ENCODE results near the gene C16orf54. TPM values are rescaled to one million over a fixed set of nuclear protein-coding genes. Genes with fewer than 3 reads are reported as not detected.

C16orf54 gene
- total RNA-seq, 1 experiment from 2014 or later = not detected

DNA sequence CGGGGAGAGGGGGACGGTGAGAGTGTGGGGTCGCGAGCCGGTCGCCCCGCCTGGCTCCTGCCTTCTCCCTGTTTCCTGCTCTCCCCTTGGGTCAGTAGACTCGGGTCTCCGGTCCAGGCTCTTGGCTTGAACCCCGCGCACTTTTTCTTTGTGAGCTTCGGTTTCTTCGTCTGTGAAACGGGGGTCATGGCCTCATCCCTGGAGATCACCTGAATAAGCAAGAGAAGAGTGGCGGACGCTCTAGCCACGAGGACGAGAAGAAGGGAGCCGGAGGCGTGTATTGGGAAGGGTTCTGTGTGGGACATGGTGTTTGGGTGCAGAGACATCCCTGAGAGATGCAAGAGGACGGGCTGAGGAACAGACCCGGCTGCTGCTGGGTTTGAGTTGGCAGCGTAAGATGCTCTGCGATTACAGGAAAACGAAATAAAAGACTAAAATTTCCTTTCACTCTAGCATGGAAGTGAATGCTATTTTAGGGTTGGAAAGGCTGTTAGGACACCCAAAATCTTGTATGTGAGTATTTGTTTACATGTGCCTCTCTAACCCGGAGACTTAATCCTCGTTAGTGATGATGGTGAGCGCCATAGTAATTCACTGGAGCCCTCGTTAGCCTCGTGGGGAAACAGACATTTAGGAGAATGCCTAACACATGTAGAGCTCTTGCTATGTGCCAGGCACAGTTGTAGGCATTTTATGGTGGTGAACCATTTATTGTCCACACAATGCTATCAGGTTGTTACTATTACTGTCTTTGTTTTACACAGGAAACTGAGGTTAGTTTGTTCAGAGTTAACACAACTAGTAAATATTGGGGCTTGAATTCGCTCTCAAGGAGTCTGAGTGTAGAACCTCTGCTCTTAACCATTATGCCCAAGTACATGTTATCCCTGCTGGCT, 45.4 kb upstream of the C16orf54 start:
- peaks cover 5% of the 10 kb centered on the region for H3K27me3 Mint-ChIP-seq (ENCODE audit: low read depth)
- TF ChIP-seq, protein P1, sequence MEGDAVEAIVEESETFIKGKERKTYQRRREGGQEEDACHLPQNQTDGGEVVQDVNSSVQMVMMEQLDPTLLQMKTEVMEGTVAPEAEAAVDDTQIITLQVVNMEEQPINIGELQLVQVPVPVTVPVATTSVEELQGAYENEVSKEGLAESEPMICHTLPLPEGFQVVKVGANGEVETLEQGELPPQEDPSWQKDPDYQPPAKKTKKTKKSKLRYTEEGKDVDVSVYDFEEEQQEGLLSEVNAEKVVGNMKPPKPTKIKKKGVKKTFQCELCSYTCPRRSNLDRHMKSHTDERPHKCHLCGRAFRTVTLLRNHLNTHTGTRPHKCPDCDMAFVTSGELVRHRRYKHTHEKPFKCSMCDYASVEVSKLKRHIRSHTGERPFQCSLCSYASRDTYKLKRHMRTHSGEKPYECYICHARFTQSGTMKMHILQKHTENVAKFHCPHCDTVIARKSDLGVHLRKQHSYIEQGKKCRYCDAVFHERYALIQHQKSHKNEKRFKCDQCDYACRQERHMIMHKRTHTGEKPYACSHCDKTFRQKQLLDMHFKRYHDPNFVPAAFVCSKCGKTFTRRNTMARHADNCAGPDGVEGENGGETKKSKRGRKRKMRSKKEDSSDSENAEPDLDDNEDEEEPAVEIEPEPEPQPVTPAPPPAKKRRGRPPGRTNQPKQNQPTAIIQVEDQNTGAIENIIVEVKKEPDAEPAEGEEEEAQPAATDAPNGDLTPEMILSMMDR (conservative IDR thresholded peaks at IDR 0.05) = no peak
- H2AK5ac ChIP-seq (ENCODE audit: insufficient read length, low read length) = no peak overlapping the region
- no peaks in the 10 kb centered on the region for H3K9me3 ChIP-seq (ENCODE audit: control insufficient read depth, low read depth, low read length)
- peaks cover 20 to 25% of the 10 kb centered on the region in 2 experiments for H3K4me1 Mint-ChIP-seq
- peaks cover 36% of the 10 kb centered on the region for H3K79me2 ChIP-seq (ENCODE audit: insufficient read depth, low read length)
- no peak overlapping the region for H3K14ac ChIP-seq (ENCODE audit: insufficient read depth, low read length)
- no peak overlapping the region for H3K56ac ChIP-seq (ENCODE audit: insufficient read length, low read depth, low read length)
- H3K27ac Mint-ChIP-seq = peak overlapping the region; percentile 39 to 100 (median 96)
- H4K20me1 ChIP-seq (ENCODE audit: control insufficient read depth, insufficient read depth, insufficient read length) = no peaks in the 10 kb centered on the region
- peak overlapping the region; percentile 64 for H3K4me2 ChIP-seq (ENCODE audit: insufficient read depth, insufficient read length, low read length)
- H3K9me3 Mint-ChIP-seq = no peaks in the 10 kb centered on the region
- H2BK120ac ChIP-seq (ENCODE audit: low read depth, low read length, poor library complexity, severe bottlenecking) = no peak overlapping the region
- no peak overlapping the region for H4K91ac ChIP-seq (ENCODE audit: insufficient read length, low read depth, low read length)
- no peak overlapping the region for H3T11ph ChIP-seq (ENCODE audit: low read length)
- H3K23ac ChIP-seq (ENCODE audit: insufficient read length, low read depth, low read length) = no peak overlapping the region
- H2BK20ac ChIP-seq (ENCODE audit: low read depth, low read length, poor library complexity, severe bottlenecking) = no peak overlapping the region
- H2BK12ac ChIP-seq (ENCODE audit: insufficient read length, low read depth, low read length) = no peak overlapping the region
- H2AFZ ChIP-seq (ENCODE audit: low read length) = no peak overlapping the region
- peaks cover 7% of the 10 kb centered on the region for H3K79me1 ChIP-seq (ENCODE audit: insufficient read depth, low read depth, low read length, poor library complexity, severe bottlenecking)
- H4K8ac ChIP-seq (replicated peaks; ENCODE audit: insufficient read length, low read depth, low read length) = no peak overlapping the region
- no peak for DNase-seq
- H3K36me3 Mint-ChIP-seq (ENCODE audit: insufficient read depth in 1 of 3, low read depth in 3 of 3) = peaks cover 13 to 38% (median 22%) of the 10 kb centered on the region in 3 experiments; a peak in 6 of 7 replicates
- H3K27me3 ChIP-seq (ENCODE audit: insufficient read depth, low read length) = no peaks in the 10 kb centered on the region
- H3K23me2 ChIP-seq (ENCODE audit: insufficient read length, low read depth, low read length, poor library complexity, severe bottlenecking) = peaks cover 5% of the 10 kb centered on the region
- H3K9ac ChIP-seq (ENCODE audit: extremely low read depth, insufficient read length, low read length) = peak overlapping the region; percentile 73
- no peak overlapping the region for H4K5ac ChIP-seq (ENCODE audit: insufficient read length, low read depth, low read length)
- no peak overlapping the region for H3K4ac ChIP-seq (ENCODE audit: low read depth, low read length)
- H2BK5ac ChIP-seq (ENCODE audit: insufficient read length, low read length) = no peak overlapping the region
- H3K18ac ChIP-seq (ENCODE audit: insufficient read length, low read depth, low read length) = no peak overlapping the region
- H3K27ac ChIP-seq (ENCODE audit: insufficient read length, low read depth, low read length) = no peak overlapping the region
- no CpG with 5 or more reads among the region's 31 CpGs for WGBS (ENCODE audit: extremely low coverage, insufficient read length, low lambda C conversion rate)
- H3K4me1 ChIP-seq (ENCODE audit: insufficient read depth, low read length) = no peaks in the 10 kb centered on the region; the same call in 1 of the 2 replicates
- peak overlapping the region; percentile 97 to 98 for H3K4me3 Mint-ChIP-seq
- H2BK15ac ChIP-seq (ENCODE audit: low read depth, low read length) = no peak overlapping the region

Measured in H9 (cell line).